GM18499 (cell line): Measurements from ENCODE around the gene SPATA2.

Experiments
- ATAC-seq: cut with Tn5 transposase; IDR thresholded peaks from one replicate; pipeline ENCODE4 v1.9.1; 2021; ENCODE audit warnings: moderate number of reproducible peaks; ENCODE audit not compliant: insufficient read depth, unreplicated experiment

Gene SPATA2

GRCh38 chr20:49936153-49937026, 21.1 kb upstream of the SPATA2 start, which contains the start of gene RNF114:
Gene RNF114 (plus strand): TSS chr20:49936397. CDS start chr20:49936413, 16 bp downstream.
- ATAC-seq, result no peak

- no peak for ATAC-seq
Measured at GRCh38 chr20:49935746-49936152, 20.4 kb upstream of the SPATA2 start.

GRCh38 chr20:49929142-49929494, 13.8 kb upstream of the SPATA2 start:
- no peak for ATAC-seq

GRCh38 chr20:49928411-49929141, 13.2 kb upstream of the SPATA2 start:
- no peak for ATAC-seq

- ATAC-seq, result no peak
Measured at GRCh38 chr20:49925901-49926454, 10.6 kb upstream of the SPATA2 start.

- no peak for ATAC-seq
Measured at GRCh38 chr20:49924247-49924646, 8.9 kb upstream of the SPATA2 start.

GRCh38 chr20:49919461-49919860, 4.1 kb upstream of the SPATA2 start:
- ATAC-seq, result no peak

GRCh38 chr20:49919009-49919408, 3.7 kb upstream of the SPATA2 start:
- no peak for ATAC-seq

GRCh38 chr20:49918446-49918845, 3.1 kb upstream of the SPATA2 start:
- ATAC-seq, result no peak

- ATAC-seq, result no peak
Measured at GRCh38 chr20:49916146-49917002, 1.0 kb upstream of the SPATA2 start.

GRCh38 chr20:49915118-49915379, 280 bp downstream of the SPATA2 start:
- ATAC-seq, result no peak

- no peak for ATAC-seq
Measured at GRCh38 chr20:49914310-49915117, 815 bp downstream of the SPATA2 start.

GRCh38 chr20:49913399-49914047, 1.8 kb downstream of the SPATA2 start:
- ATAC-seq, result no peak

GRCh38 chr20:49910340-49910706, 5.0 kb downstream of the SPATA2 start:
- ATAC-seq, result no peak

- ATAC-seq, result no peak
Measured at GRCh38 chr20:49909499-49910339, 5.6 kb downstream of the SPATA2 start.

GRCh38 chr20:49908258-49908565, 7.1 kb downstream of the SPATA2 start:
- ATAC-seq, result no peak

GRCh38 chr20:49907405-49908257, 7.7 kb downstream of the SPATA2 start:
- ATAC-seq, result no peak
